Astrocyte (in vitro differentiated cells and primary cell): ENCODE data around the gene DCUN1D1.

Experiments used
- CTCF ChIP-seq: IDR thresholded peaks from 2 replicates; pipeline ENCODE4 v1.5.1; 2011; ENCODE audit warnings: low read depth, mild to moderate bottlenecking, inconsistent platforms, low read length, moderate library complexity; ENCODE audit not compliant: insufficient read depth
- EZH2 ChIP-seq: IDR thresholded peaks from 2 replicates; pipeline ENCODE4 v1.6.1; 2012; ENCODE audit warnings: mild to moderate bottlenecking, low read length, inconsistent platforms; ENCODE audit not compliant: insufficient read depth

DNA sequence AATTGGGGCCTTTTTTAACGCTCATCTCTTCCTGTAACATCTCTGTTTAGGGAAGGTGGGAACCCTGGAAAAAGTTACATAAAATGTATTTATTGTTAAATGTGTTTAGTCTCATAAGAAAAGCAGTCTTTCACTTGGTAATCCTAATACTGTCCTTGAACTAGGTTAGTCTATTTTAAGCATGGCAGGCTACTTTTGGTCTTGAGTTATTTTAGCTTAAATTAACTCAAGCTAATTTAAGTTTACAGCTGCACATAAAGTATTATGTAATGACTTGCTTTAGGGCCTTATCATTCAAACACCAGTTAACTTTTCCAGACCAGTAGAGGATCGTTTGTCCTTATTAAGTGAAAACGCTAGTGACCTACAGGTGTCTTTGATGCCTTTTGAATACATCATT lies 63.2 kb downstream of the DCUN1D1 start:
- TF ChIP-seq EZH2 (no peak), CTCF (no peak)
